Tibial artery (tissue), 4 donors: ENCODE data around the gene LCLAT1.

ENCODE experiments used
- DNase-seq, 2 donors: peaks; one replicate each; pipeline ENCODE4 v3.0.0-alpha.2; 2019
- H3K27ac ChIP-seq, 2 donors: fragments of 200-600 bp; sonication (generic) in 1 of 2; 1 replicate in 1 of 2; 2 replicates in 1 of 2; pipeline ENCODE4 v1.5.1; 2018 to 2019; ENCODE audit warnings: mild to moderate bottlenecking in 1 of 2
- H3K27me3 ChIP-seq, 2 donors: fragments of 200-600 bp; sonication (generic) in 1 of 2; one replicate each; pipeline versions ENCODE4 v1.5.1 to v1.6.0; 2016 to 2019
- H3K36me3 ChIP-seq, 3 donors: fragments of 200-600 bp; sonication (generic) in 2 of 3; one replicate each; pipeline ENCODE4 v1.5.1; 2016 to 2019; ENCODE audit warnings: mild to moderate bottlenecking in 2 of 3
- H3K4me1 ChIP-seq, 4 donors: fragments of 200-600 bp; sonication (generic) in 2 of 4; 1 replicate in 3 of 4; 2 replicates in 1 of 4; pipeline ENCODE4 v1.5.1; 2016 to 2019
- H3K4me3 ChIP-seq, 2 donors: fragments of 200-600 bp; sonication (generic) in 1 of 2; 1 replicate in 1 of 2; 2 replicates in 1 of 2; pipeline ENCODE4 v1.5.1; 2018 to 2019; ENCODE audit warnings: mild to moderate bottlenecking in 2 of 2
- H3K9me3 ChIP-seq, 3 donors: fragments of 200-600 bp; sonication (generic) in 1 of 3; one replicate each; pipeline ENCODE4 v1.5.1; 2016 to 2019
- CTCF ChIP-seq, 2 experiments: fragments of 200-600 bp in 1 of 2; fragments of 450-650 bp in 1 of 2; IDR thresholded peaks; one replicate each; pipeline ENCODE4 v1.5.1; 2017 to 2019; ENCODE audit warnings: antibody characterized with exemption in 2 of 2, mild to moderate bottlenecking in 1 of 2, moderate library complexity in 1 of 2
- intact Hi-C: fragments of 100-400 bp; cut with DNase I; formaldehyde crosslinking; loops from one replicate; pipeline ENCODE4 v1.15.0; 2023; ENCODE audit warnings: low total_unique reads

LCLAT1 gene

GRCh38 chr2:30645745-30646119 is 198.7 kb downstream of the LCLAT1 start:
- no peak overlapping the region for H3K27ac ChIP-seq
- intact Hi-C loops: no loop called here
- no peak overlapping the region for H3K4me3 ChIP-seq
- no peaks in the 10 kb centered on the region for H3K27me3 ChIP-seq
- H3K36me3 ChIP-seq: no peaks in the 10 kb centered on the region
- TF ChIP-seq CTCF (IDR thresholded peaks at IDR 0.05): no peak
- DNase-seq: no peak
- H3K4me1 ChIP-seq: peaks cover 0 to 18% (median 14%) of the 10 kb centered on the region in 4 donors
- no peaks in the 10 kb centered on the region for H3K9me3 ChIP-seq

- intact Hi-C loops: no loop called here
- no peak overlapping the region for H3K27ac ChIP-seq
- no peak for DNase-seq
Measured at GRCh38 chr2:30647752-30648457, 200.9 kb downstream of the LCLAT1 start.

GRCh38 chr2:30649278-30649677 is 202.2 kb downstream of the LCLAT1 start:
- no peaks in the 10 kb centered on the region for H3K36me3 ChIP-seq
- H3K27me3 ChIP-seq: no peaks in the 10 kb centered on the region
- no peak for DNase-seq
- H3K4me1 ChIP-seq: peaks cover 0 to 4% (median 0%) of the 10 kb centered on the region in 4 donors
- H3K27ac ChIP-seq: no peak overlapping the region
- H3K9me3 ChIP-seq: no peaks in the 10 kb centered on the region
- intact Hi-C loops: no loop called here
- no peak for TF ChIP-seq CTCF (IDR thresholded peaks at IDR 0.05)
- no peak overlapping the region for H3K4me3 ChIP-seq

More at GRCh38 chr2:30647752-30648457, 200.9 kb downstream of the LCLAT1 start:
- Histone ChIP-seq H3K27me3 (no peaks in the 10 kb centered on the region), H3K4me3 (no peak overlapping the region), H3K9me3 (no peaks in the 10 kb centered on the region), H3K36me3 (no peaks in the 10 kb centered on the region), H3K4me1 (peaks cover 0 to 4% (median 0%) of the 10 kb centered on the region in 4 donors)
- TF ChIP-seq CTCF (IDR thresholded peaks at IDR 0.05): no peak

- no peak for DNase-seq
- Histone ChIP-seq H3K36me3 (no peaks in the 10 kb centered on the region), H3K27me3 (no peaks in the 10 kb centered on the region), H3K4me1 (peaks cover 0 to 4% (median 0%) of the 10 kb centered on the region in 4 donors), H3K4me3 (no peak overlapping the region), H3K9me3 (no peaks in the 10 kb centered on the region), H3K27ac (no peak overlapping the region)
- no peak for TF ChIP-seq CTCF (IDR thresholded peaks at IDR 0.05)
- intact Hi-C loops: no loop called here
Measured at GRCh38 chr2:30649828-30650227, 202.8 kb downstream of the LCLAT1 start.

GRCh38 chr2:30652271-30652915 is 205.3 kb downstream of the LCLAT1 start:
- Histone ChIP-seq H3K4me3 (no peak overlapping the region), H3K9me3 (no peaks in the 10 kb centered on the region), H3K4me1 (peaks cover 0 to 4% (median 0%) of the 10 kb centered on the region in 4 donors), H3K36me3 (no peaks in the 10 kb centered on the region), H3K27me3 (no peaks in the 10 kb centered on the region), H3K27ac (no peak overlapping the region)
- intact Hi-C loops: no loop called here
- no peak for DNase-seq
- TF ChIP-seq CTCF (IDR thresholded peaks at IDR 0.05): no peak
